GM12873 (cell line): ENCODE measurements around the gene ZFYVE9.

Experiments
- TF ChIP-seq, protein P1 (sequence below): IDR thresholded peaks from 2 replicates; pipeline ENCODE4 v1.5.1; 2012; ENCODE audit warnings: low read depth, mild to moderate bottlenecking, moderate library complexity, low read length, control low read depth; ENCODE audit not compliant: insufficient read depth; ENCODE audit errors: missing control alignments

The ZFYVE9 gene

DNA sequence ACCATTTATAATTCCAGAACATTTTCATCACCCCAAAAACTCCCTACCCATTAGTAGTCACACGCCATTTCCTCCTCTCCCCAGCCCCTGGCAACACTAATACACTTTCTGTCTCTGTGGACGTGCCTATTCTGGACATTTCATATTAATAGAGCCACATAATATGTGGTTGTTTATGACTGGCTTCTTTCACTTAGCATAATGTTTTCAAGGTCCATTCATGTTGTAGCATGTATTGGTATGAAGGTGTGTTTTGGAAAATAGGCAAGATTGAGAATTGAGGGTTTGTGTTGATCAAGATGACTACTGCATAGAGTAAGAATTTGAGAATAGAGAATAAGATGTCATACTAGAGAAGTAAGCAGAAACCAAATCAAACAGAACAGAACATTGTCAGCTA lies 67.5 kb downstream of the ZFYVE9 start:
- TF ChIP-seq, protein P1, sequence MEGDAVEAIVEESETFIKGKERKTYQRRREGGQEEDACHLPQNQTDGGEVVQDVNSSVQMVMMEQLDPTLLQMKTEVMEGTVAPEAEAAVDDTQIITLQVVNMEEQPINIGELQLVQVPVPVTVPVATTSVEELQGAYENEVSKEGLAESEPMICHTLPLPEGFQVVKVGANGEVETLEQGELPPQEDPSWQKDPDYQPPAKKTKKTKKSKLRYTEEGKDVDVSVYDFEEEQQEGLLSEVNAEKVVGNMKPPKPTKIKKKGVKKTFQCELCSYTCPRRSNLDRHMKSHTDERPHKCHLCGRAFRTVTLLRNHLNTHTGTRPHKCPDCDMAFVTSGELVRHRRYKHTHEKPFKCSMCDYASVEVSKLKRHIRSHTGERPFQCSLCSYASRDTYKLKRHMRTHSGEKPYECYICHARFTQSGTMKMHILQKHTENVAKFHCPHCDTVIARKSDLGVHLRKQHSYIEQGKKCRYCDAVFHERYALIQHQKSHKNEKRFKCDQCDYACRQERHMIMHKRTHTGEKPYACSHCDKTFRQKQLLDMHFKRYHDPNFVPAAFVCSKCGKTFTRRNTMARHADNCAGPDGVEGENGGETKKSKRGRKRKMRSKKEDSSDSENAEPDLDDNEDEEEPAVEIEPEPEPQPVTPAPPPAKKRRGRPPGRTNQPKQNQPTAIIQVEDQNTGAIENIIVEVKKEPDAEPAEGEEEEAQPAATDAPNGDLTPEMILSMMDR: no peak

DNA sequence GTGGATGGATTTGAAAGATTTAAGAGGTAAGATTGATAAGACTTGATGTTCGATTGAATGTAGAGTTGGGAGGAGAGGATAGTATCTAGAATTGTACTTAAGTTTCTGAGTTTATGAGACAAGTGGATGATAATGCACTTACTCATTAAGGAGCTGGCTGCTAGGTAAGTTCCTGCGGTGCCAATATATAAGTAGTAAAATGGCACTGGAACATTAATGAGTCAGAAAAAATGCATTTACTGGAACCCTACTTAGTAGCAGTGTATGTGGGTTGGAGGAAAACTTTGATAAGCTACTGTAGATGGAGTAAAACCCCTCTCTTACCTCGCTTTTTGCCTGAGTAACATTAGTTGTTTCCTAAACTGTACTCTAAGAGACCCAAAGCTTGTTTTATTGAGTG lies 68.2 kb downstream of the ZFYVE9 start:
- TF ChIP-seq, protein P1: no peak

GRCh38 chr1:52216907-52217458 lies 75.1 kb downstream of the ZFYVE9 start:
- TF ChIP-seq, protein P1: no peak

DNA sequence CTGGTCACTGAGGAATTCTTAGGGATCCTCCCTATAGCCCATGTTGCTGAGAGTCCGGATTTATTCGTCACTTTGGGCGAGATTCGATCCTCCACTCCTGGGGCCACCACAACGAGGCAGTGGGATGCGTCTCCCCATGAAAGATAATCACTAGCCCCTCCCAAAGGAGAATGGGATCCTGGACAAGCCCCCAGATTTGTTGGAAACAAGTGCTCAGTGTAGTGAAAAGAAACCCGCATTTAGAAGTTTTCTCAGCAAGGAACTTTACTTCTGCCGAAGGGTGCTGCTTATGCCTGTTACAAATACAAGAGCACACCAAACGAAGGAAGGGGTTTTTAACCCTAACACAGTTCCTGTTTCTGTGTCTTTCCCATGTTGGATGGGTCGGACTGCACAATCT lies 83.3 kb downstream of the ZFYVE9 start:
- TF ChIP-seq, protein P1: no peak

DNA sequence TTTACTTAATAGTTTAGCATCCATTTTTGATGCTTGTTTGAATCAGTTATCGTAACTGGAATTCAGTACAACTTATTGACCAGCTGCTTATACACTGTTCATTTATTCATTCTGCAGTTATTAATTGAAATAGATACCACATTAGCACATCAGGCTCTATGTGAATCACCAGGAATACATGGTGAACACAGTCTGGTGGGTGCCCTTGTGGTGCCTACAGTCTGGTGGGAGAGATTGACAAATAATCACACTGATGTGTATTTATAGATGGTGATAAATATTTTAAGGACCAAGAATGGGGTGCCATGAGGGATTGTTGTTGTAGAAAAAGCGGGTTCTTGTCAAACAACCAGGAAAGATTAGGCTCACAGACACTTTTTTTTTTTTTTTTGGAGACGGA lies 87.6 kb downstream of the ZFYVE9 start:
- TF ChIP-seq, protein P1: no peak

DNA sequence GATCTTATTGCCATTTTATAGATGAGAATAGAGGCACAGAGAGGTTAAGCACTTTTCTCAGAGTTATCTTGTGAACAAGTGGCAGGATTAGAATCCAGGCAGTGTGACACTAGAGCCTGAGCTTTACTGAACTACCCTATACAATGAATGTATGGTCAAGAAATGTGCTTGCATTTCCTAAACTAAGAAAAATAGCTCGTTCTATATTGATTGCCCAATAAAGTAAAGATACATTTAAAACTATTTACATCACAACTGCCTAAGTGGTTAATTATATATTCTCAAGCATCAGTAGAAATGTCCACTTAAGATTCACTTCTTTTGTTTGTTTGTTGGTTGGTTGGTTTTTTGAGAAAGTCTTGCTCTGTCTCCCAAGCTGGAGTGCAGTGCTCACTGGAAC lies 91.6 kb downstream of the ZFYVE9 start:
- TF ChIP-seq, protein P1: no peak

GRCh38 chr1:52234014-52234413 lies 92.1 kb downstream of the ZFYVE9 start:
- TF ChIP-seq, protein P1: no peak
